A549 (cell line): ENCODE data around the gene PPP4R3A. TPM values are rescaled to one million over a fixed set of nuclear protein-coding genes. Genes with fewer than 3 reads are reported as not detected.

Source experiments
- ATAC-seq, 2 experiments: fragments of 200-7000 bp in 1 of 2; fragments of >200 bp in 1 of 2; cut with Nextera tagmentation in 1 of 2; cut with Tn5 transposase in 1 of 2; 3 replicates each; pipeline versions ENCODE4 v1.8.0 to v1.9.1; 2018 to 2020; ENCODE audit warnings: mild to moderate bottlenecking in 1 of 2, moderate library complexity in 1 of 2
- CTCF ChIA-PET: fragments of 300-600 bp; sonication (Branson Sonifier 250); formaldehyde crosslinking; extraction: SDS; loops from one replicate; lab custom pipeline; 2021; ENCODE audit warnings: antibody characterized with exemption, inconsistent platforms; lab: Yijun Ruan, JAX
- POLR2A ChIA-PET: fragments of 350-600 bp; formaldehyde crosslinking; extraction: SDS; loops from one replicate; lab custom pipeline; 2021; ENCODE audit warnings: antibody characterized with exemption, inconsistent platforms; lab: Yijun Ruan, JAX
- DNase-seq, 2 experiments: peaks; one replicate each; pipeline versions ENCODE4 v3.0.0 to v3.0.0-alpha.2; 2011 to 2016; ENCODE audit warnings: low read depth in 1 of 2, low spot score in 1 of 2
- FAIRE-seq: peaks from 2 replicates; lab custom pipeline; 2011; peaks lifted over from hg19 to GRCh38; lab: Jason Lieb, UNC
- H3K27ac ChIP-seq, 2 experiments: fragments of >200 bp; sonication (Bioruptor Twin); formaldehyde crosslinking; 3 replicates each; pipeline ENCODE4 v1.5.1; 2016 to 2017
- H3K4me1 ChIP-seq: fragments of >200 bp; sonication (Bioruptor Twin); formaldehyde crosslinking; 3 replicates; pipeline ENCODE4 v1.6.1; 2016
- H3K4me2 ChIP-seq: fragments of >200 bp; sonication (Bioruptor Twin); formaldehyde crosslinking; 3 replicates; pipeline ENCODE4 v1.6.1; 2016
- H3K4me3 ChIP-seq: fragments of >200 bp; sonication (Bioruptor Twin); formaldehyde crosslinking; 3 replicates; pipeline ENCODE4 v1.5.1; 2016
- H3K9me3 ChIP-seq: fragments of >200 bp; sonication (Bioruptor Twin); formaldehyde crosslinking; 3 replicates; pipeline ENCODE4 v1.6.1; 2016
- CBX8 ChIP-seq: fragments of 200-600 bp; sonication (generic); IDR thresholded peaks from 2 replicates; pipeline ENCODE4 v1.6.1; 2016
- CHD2 ChIP-seq: fragments of 150-350 bp; IDR thresholded peaks from 2 replicates; pipeline ENCODE4 v1.6.1; 2014; ENCODE audit warnings: low read length; ENCODE audit not compliant: partially characterized antibody
- EHF ChIP-seq: fragments of 250-450 bp; sonication (Bioruptor Pico); IDR thresholded peaks from 2 replicates; pipeline ENCODE4 v1.5.0; 2020; ENCODE audit warnings: mild to moderate bottlenecking
- EP300 ChIP-seq, 2 experiments: fragments of >200 bp; sonication (Bioruptor Twin); formaldehyde crosslinking; IDR thresholded peaks; 2 replicates in 1 of 2; 3 replicates in 1 of 2; pipeline ENCODE4 v1.6.1; 2016 to 2017
- ESRRA ChIP-seq: fragments of 150-350 bp; IDR thresholded peaks from 2 replicates; pipeline ENCODE4 v1.6.1; 2014; ENCODE audit warnings: mild to moderate bottlenecking, low read length, borderline replicate concordance
- FOSB ChIP-seq: fragments of 250-450 bp; sonication (Bioruptor Pico); IDR thresholded peaks from 2 replicates; pipeline ENCODE4 v1.5.0; 2020; ENCODE audit warnings: mild to moderate bottlenecking, moderate library complexity
- HDAC2 ChIP-seq: fragments of 200-600 bp; sonication (generic); IDR thresholded peaks from 2 replicates; pipeline ENCODE4 v1.6.1; 2016
- HEYL ChIP-seq: fragments of 250-450 bp; sonication (Bioruptor Pico); IDR thresholded peaks from 2 replicates; pipeline ENCODE4 v1.8.0; 2021; ENCODE audit warnings: mild to moderate bottlenecking, moderate library complexity
- KDM1A ChIP-seq: fragments of 200-600 bp; sonication (generic); IDR thresholded peaks from 2 replicates; pipeline ENCODE4 v1.6.1; 2016; ENCODE audit warnings: low read depth, mild to moderate bottlenecking
- MAZ ChIP-seq: fragments of 150-350 bp; IDR thresholded peaks from 2 replicates; pipeline ENCODE4 v1.6.1; 2014; ENCODE audit warnings: antibody characterized with exemption, low read depth, low read length, borderline replicate concordance
- NPAS2 ChIP-seq: fragments of 250-450 bp; sonication (Bioruptor Pico); IDR thresholded peaks from 2 replicates; pipeline ENCODE4 v1.8.0; 2022; ENCODE audit warnings: mild to moderate bottlenecking, moderate library complexity, borderline replicate concordance
- NR3C1 ChIP-seq: fragments of >200 bp; sonication (Bioruptor Twin); formaldehyde crosslinking; IDR thresholded peaks from 3 replicates; pipeline ENCODE4 v1.6.1; 2017
- RFX5 ChIP-seq: fragments of 450-650 bp; IDR thresholded peaks from 2 replicates; pipeline ENCODE4 v1.7.1; 2014; ENCODE audit warnings: antibody characterized with exemption, mild to moderate bottlenecking, moderate library complexity
- RNF2 ChIP-seq: fragments of 200-600 bp; sonication (generic); IDR thresholded peaks from 2 replicates; pipeline ENCODE4 v1.6.1; 2016; ENCODE audit warnings: low read depth, mild to moderate bottlenecking, antibody characterized with exemption, moderate library complexity, borderline replicate concordance
- SMC3 ChIP-seq: fragments of >200 bp; sonication (Bioruptor Twin); formaldehyde crosslinking; IDR thresholded peaks from 3 replicates; pipeline ENCODE4 v1.6.1; 2018; ENCODE audit warnings: inconsistent platforms
- TFCP2L1 ChIP-seq: fragments of 250-450 bp; sonication (Bioruptor Pico); IDR thresholded peaks from 2 replicates; pipeline ENCODE4 v1.5.0; 2021; ENCODE audit warnings: mild to moderate bottlenecking
- TP53 ChIP-seq: fragments of 250-450 bp; sonication (Bioruptor Pico); IDR thresholded peaks from 2 replicates; pipeline ENCODE4 v1.5.0; 2021; ENCODE audit warnings: mild to moderate bottlenecking, moderate library complexity
- ZC3H11A ChIP-seq: fragments of 450-650 bp; IDR thresholded peaks from 2 replicates; pipeline ENCODE4 v1.6.1; 2014; ENCODE audit warnings: antibody characterized with exemption, mild to moderate bottlenecking
- WGBS: methylation state at CpG from one replicate; pipeline ENCODE4 v1.1.6; 2017; ENCODE audit errors: missing lambda C conversion rate; 5-methylcytosine and 5-hydroxymethylcytosine counted together
- polyA plus RNA-seq, 4 experiments: library from polyadenylated mRNA; depleted of rRNA in 3 of 4; stranded (reverse); fragments of >200 nt; fragmentation: RNase III in 1 of 4; extraction: RNeasy Plus Mini Kit Qiagen cat#74134 plus additional on column Dnase treatment in 1 of 4; gene quantifications; 2 replicates in 3 of 4; 3 replicates in 1 of 4; pipeline ENCODE4 v1.2.3, GENCODE V29; 2011 to 2017
- TF ChIP-seq, protein P1 (sequence below): fragments of >200 bp; sonication (Bioruptor Twin); formaldehyde crosslinking; IDR thresholded peaks from 3 replicates; pipeline ENCODE4 v1.5.1; 2016
- TF ChIP-seq, protein P2 (sequence below): fragments of 450-650 bp; IDR thresholded peaks from 2 replicates; pipeline ENCODE4 v1.6.1; 2014; ENCODE audit warnings: antibody characterized with exemption
- TF ChIP-seq, protein P3 (sequence below): fragments of 250-450 bp; sonication (Bioruptor Pico); IDR thresholded peaks from 2 replicates; pipeline ENCODE4 v1.5.0; 2020; ENCODE audit warnings: low read depth, mild to moderate bottlenecking, moderate library complexity
- TF ChIP-seq, protein P4 (sequence below): IDR thresholded peaks from 2 replicates; pipeline ENCODE4 v1.6.1; 2012; ENCODE audit warnings: low read depth, borderline replicate concordance
- TF ChIP-seq, protein P5 (sequence below): fragments of >200 bp; sonication (Bioruptor Twin); formaldehyde crosslinking; IDR thresholded peaks from 2 replicates; pipeline ENCODE4 v1.6.1; 2016
- TF ChIP-seq, protein P6 (sequence below): fragments of 200-600 bp; sonication (generic); IDR thresholded peaks from 2 replicates; pipeline ENCODE4 v1.6.1; 2016; ENCODE audit warnings: antibody characterized with exemption, mild to moderate bottlenecking, moderate library complexity

The PPP4R3A gene
- polyA plus RNA-seq, 2 of the 4 experiments (the other 2 are of a cell fraction), result 69.5 to 83.6 TPM

DNA sequence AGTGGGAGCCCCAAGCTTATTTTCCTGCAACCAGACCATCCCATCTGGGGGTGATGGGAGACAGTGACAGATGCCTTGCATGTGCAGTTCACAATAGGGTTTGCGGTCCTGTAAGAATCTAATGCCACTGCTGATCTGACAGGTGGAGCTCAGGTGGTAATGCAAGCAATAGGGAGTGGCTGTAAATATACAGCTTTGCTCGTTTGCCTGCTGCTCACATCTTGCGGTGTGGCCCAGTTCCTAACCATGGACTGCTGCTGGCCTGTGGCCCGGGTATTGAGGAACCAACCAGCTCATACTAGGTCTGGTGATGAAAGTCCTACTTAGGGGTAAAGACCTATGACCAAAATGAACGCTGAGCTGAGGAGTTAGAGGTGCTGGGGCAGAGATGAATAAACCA, 56.4 kb downstream of the PPP4R3A start:
- DNase-seq (no peak), FAIRE-seq (no peak), ATAC-seq (peak; percentile 10 to 14; a peak in 2 of 6 replicates)
- WGBS, result 65% methylated on average over 5 of the region's 5 CpGs
- ChIA-PET POLR2A (no interaction called here), CTCF (interaction anchor here (0.5 to 1.3 kb wide), 4 partner anchors 8 to 131 kb away, joined by 3 to 5 read pairs (median 4); no protein-coding TSS in a partner anchor)
- no peak overlapping the region for H3K4me3 ChIP-seq
- no peaks in the 10 kb centered on the region for H3K4me1 ChIP-seq
- no peaks in the 10 kb centered on the region for H3K9me3 ChIP-seq
- TF ChIP-seq HEYL (CRISPR knock-in tag) (no peak), FOSB (CRISPR knock-in tag) (no peak), SMC3 (no peak), CHD2 (no peak), TFCP2L1 (CRISPR knock-in tag) (no peak), EP300 (IDR thresholded peaks at IDR 0.05) (no peak), MAZ (no peak), HDAC2 (no peak), RFX5 (no peak), EHF (CRISPR knock-in tag) (no peak), KDM1A (no peak)
- TF ChIP-seq, protein P1, sequence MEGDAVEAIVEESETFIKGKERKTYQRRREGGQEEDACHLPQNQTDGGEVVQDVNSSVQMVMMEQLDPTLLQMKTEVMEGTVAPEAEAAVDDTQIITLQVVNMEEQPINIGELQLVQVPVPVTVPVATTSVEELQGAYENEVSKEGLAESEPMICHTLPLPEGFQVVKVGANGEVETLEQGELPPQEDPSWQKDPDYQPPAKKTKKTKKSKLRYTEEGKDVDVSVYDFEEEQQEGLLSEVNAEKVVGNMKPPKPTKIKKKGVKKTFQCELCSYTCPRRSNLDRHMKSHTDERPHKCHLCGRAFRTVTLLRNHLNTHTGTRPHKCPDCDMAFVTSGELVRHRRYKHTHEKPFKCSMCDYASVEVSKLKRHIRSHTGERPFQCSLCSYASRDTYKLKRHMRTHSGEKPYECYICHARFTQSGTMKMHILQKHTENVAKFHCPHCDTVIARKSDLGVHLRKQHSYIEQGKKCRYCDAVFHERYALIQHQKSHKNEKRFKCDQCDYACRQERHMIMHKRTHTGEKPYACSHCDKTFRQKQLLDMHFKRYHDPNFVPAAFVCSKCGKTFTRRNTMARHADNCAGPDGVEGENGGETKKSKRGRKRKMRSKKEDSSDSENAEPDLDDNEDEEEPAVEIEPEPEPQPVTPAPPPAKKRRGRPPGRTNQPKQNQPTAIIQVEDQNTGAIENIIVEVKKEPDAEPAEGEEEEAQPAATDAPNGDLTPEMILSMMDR, result no peak
- no peak overlapping the region for H3K4me2 ChIP-seq
- H3K27ac ChIP-seq, result no peak overlapping the region

DNA sequence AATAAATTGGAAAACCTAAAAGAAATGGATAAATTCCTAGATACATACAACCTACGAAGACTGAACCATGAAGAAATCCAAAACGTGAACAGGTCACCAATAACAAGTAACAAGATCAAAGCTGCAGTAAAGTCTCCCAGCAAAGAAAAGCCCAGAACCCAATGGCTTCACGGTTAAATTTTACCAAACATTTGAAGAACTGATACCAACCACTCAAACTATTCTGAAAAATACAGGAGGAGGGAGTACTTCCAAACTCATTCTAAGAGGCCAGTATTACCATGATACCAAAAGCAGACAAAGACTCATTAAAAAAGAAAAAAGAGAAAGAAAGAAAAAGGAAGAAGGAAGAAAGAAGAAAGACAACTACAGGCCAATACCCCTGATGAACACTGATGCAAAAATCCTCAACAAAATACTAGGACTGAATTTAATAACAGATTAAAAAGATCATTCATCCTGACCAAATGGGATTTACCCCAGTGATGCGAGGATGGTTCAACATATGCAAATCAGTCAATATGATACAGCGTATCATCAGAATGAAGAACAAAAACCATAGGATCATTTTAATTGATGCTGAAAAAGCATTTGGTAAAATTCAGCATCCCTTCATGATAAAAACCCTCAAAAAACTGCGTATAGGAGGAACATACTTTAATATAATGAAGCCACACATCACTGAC, 65.6 kb downstream of the PPP4R3A start:
- H3K4me2 ChIP-seq, result no peak overlapping the region
- CTCF ChIA-PET, result no interaction called here
- H3K27ac ChIP-seq, result no peak overlapping the region
- no peak overlapping the region for H3K4me3 ChIP-seq
- FAIRE-seq, result no peak
- peaks cover 1% of the 10 kb centered on the region for H3K9me3 ChIP-seq
- WGBS, result 35% methylated on average over 6 of the region's 6 CpGs
- no peaks in the 10 kb centered on the region for H3K4me1 ChIP-seq
- DNase-seq, result no peak
- TF ChIP-seq, protein P2, sequence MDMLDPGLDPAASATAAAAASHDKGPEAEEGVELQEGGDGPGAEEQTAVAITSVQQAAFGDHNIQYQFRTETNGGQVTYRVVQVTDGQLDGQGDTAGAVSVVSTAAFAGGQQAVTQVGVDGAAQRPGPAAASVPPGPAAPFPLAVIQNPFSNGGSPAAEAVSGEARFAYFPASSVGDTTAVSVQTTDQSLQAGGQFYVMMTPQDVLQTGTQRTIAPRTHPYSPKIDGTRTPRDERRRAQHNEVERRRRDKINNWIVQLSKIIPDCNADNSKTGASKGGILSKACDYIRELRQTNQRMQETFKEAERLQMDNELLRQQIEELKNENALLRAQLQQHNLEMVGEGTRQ, result no peak
- TF ChIP-seq FOSB (CRISPR knock-in tag) (no peak), CBX8 (no peak), MAZ (no peak), ZC3H11A (no peak), ESRRA (no peak), NPAS2 (CRISPR knock-in tag) (no peak), TP53 (CRISPR knock-in tag) (no peak), HDAC2 (no peak), RNF2 (no peak), NR3C1 (no peak)
- TF ChIP-seq, protein P3, sequence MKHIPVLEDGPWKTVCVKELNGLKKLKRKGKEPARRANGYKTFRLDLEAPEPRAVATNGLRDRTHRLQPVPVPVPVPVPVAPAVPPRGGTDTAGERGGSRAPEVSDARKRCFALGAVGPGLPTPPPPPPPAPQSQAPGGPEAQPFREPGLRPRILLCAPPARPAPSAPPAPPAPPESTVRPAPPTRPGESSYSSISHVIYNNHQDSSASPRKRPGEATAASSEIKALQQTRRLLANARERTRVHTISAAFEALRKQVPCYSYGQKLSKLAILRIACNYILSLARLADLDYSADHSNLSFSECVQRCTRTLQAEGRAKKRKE (CRISPR knock-in tag), result no peak
- TF ChIP-seq, protein P4, sequence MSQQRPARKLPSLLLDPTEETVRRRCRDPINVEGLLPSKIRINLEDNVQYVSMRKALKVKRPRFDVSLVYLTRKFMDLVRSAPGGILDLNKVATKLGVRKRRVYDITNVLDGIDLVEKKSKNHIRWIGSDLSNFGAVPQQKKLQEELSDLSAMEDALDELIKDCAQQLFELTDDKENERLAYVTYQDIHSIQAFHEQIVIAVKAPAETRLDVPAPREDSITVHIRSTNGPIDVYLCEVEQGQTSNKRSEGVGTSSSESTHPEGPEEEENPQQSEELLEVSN, result no peak
- TF ChIP-seq, protein P5, sequence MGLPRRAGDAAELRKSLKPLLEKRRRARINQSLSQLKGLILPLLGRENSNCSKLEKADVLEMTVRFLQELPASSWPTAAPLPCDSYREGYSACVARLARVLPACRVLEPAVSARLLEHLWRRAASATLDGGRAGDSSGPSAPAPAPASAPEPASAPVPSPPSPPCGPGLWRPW, result no peak
- TF ChIP-seq, protein P6, sequence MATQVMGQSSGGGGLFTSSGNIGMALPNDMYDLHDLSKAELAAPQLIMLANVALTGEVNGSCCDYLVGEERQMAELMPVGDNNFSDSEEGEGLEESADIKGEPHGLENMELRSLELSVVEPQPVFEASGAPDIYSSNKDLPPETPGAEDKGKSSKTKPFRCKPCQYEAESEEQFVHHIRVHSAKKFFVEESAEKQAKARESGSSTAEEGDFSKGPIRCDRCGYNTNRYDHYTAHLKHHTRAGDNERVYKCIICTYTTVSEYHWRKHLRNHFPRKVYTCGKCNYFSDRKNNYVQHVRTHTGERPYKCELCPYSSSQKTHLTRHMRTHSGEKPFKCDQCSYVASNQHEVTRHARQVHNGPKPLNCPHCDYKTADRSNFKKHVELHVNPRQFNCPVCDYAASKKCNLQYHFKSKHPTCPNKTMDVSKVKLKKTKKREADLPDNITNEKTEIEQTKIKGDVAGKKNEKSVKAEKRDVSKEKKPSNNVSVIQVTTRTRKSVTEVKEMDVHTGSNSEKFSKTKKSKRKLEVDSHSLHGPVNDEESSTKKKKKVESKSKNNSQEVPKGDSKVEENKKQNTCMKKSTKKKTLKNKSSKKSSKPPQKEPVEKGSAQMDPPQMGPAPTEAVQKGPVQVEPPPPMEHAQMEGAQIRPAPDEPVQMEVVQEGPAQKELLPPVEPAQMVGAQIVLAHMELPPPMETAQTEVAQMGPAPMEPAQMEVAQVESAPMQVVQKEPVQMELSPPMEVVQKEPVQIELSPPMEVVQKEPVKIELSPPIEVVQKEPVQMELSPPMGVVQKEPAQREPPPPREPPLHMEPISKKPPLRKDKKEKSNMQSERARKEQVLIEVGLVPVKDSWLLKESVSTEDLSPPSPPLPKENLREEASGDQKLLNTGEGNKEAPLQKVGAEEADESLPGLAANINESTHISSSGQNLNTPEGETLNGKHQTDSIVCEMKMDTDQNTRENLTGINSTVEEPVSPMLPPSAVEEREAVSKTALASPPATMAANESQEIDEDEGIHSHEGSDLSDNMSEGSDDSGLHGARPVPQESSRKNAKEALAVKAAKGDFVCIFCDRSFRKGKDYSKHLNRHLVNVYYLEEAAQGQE, result no peak
- no peak for ATAC-seq
- POLR2A ChIA-PET, result no interaction called here
